Sigmoid colon (tissue), 7 donors: ENCODE results near the gene FILIP1. TPM values are rescaled to one million over a fixed set of nuclear protein-coding genes. Genes with fewer than 3 reads are reported as not detected.

ENCODE experiments used
- DNase-seq: peaks from one replicate; pipeline ENCODE4 v3.0.0-alpha.2; 2019
- H3K27ac ChIP-seq, 4 donors: fragments of 200-600 bp; sonication (generic); one replicate each; pipeline ENCODE4 v1.5.1; 2016 to 2019; ENCODE audit warnings: mild to moderate bottlenecking in 1 of 4
- H3K27me3 ChIP-seq, 3 donors: fragments of 200-600 bp; sonication (generic); one replicate each; pipeline ENCODE4 v1.5.1; 2019; ENCODE audit warnings: mild to moderate bottlenecking in 1 of 3
- H3K36me3 ChIP-seq, 4 donors: fragments of 200-600 bp; sonication (generic); one replicate each; pipeline ENCODE4 v1.5.1; 2016 to 2019
- H3K4me1 ChIP-seq, 4 donors: fragments of 200-600 bp; sonication (generic); one replicate each; pipeline ENCODE4 v1.5.1; 2017 to 2019
- H3K4me3 ChIP-seq, 4 donors: fragments of 200-600 bp; sonication (generic); one replicate each; pipeline ENCODE4 v1.5.1; 2017 to 2019; ENCODE audit warnings: mild to moderate bottlenecking in 2 of 4, moderate library complexity in 1 of 4
- H3K9me3 ChIP-seq, 4 donors: fragments of 200-600 bp in 3 of 4; sonication (generic) in 3 of 4; one replicate each; pipeline versions ENCODE4 v1.5.1 to v1.6.1; 2013 to 2019
- EP300 ChIP-seq, 4 donors: sonication (generic); formaldehyde crosslinking; IDR thresholded peaks; one replicate each; pipeline ENCODE4 v1.6.1; 2017; ENCODE audit warnings: antibody characterized with exemption in 4 of 4
- POLR2A ChIP-seq, 2 donors: fragments of 450-650 bp; IDR thresholded peaks; one replicate each; pipeline ENCODE4 v1.6.1; 2016; ENCODE audit warnings: antibody characterized with exemption in 2 of 2, mild to moderate bottlenecking in 2 of 2, moderate library complexity in 2 of 2
- POLR2AphosphoS5 ChIP-seq, 4 donors: sonication (generic); formaldehyde crosslinking; IDR thresholded peaks; one replicate each; pipeline ENCODE4 v1.6.1; 2017; ENCODE audit warnings: antibody characterized with exemption in 4 of 4
- WGBS, 2 donors: extraction: QIAGEN DNeasy Blood & Tissue Kit; methylation state at CpG; one replicate each; pipeline ENCODE4 v1.1.7; 2013; 5-methylcytosine and 5-hydroxymethylcytosine counted together
- intact Hi-C: fragments of 100-400 bp; cut with DNase I; formaldehyde crosslinking; loops from one replicate; pipeline ENCODE4 v1.15.1; 2023
- polyA plus RNA-seq, 3 donors: library from polyadenylated mRNA; stranded (reverse); fragments of 200-250 nt; gene quantifications; one replicate each; pipeline ENCODE4 v1.2.3, GENCODE V29; 2013
- total RNA-seq, 4 donors: library from RNA; depleted of rRNA; stranded (reverse); fragments of >200 nt; gene quantifications; one replicate each; pipeline ENCODE4 v1.1.0, GENCODE V29; 2016
- TF ChIP-seq, protein P1 (sequence below), 4 experiments: fragments of 450-650 bp in 3 of 4; fragments of 200-600 bp in 1 of 4; IDR thresholded peaks; one replicate each; pipeline ENCODE4 v1.5.1; 2016 to 2019; ENCODE audit warnings: antibody characterized with exemption in 4 of 4, mild to moderate bottlenecking in 3 of 4, moderate library complexity in 2 of 4
- donor health status: healthy with polysubstance abuse.
- donor health status: Bipolar disorder and iron deficiency.
- donor health status: healthy.

FILIP1 gene
- total and polyA plus RNA-seq, 7 donors: 0.46 to 72.8 (median 47.1) TPM

DNA sequence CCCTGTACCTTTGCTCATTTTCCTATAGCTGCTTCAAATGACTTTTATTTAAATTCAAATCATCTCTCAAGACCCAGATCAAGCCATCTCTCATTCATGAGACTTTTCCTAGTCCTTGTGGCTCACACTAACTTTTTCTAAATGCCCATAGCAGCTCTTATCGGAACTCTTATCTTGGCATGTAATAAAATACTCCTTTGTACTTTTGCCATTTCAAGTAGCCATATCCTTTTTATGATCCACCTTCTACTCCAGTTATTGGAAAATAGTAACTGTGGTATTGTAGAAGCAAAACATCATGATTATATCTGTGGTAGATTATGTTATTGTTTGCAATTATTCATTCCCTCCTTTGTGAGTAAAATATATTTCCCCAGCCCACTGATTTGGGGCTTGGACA is 37.6 kb upstream of the FILIP1 start:
- WGBS, 2 donors: 16 to 65% methylated on average over 1 of the region's 1 CpG
- DNase-seq: no peak
- intact Hi-C loops: no loop called here
- TF ChIP-seq POLR2A (IDR thresholded peaks at IDR 0.05) (no peak), EP300 (IDR thresholded peaks at IDR 0.05) (no peak), POLR2AphosphoS5 (IDR thresholded peaks at IDR 0.05) (no peak)
- TF ChIP-seq, protein P1, sequence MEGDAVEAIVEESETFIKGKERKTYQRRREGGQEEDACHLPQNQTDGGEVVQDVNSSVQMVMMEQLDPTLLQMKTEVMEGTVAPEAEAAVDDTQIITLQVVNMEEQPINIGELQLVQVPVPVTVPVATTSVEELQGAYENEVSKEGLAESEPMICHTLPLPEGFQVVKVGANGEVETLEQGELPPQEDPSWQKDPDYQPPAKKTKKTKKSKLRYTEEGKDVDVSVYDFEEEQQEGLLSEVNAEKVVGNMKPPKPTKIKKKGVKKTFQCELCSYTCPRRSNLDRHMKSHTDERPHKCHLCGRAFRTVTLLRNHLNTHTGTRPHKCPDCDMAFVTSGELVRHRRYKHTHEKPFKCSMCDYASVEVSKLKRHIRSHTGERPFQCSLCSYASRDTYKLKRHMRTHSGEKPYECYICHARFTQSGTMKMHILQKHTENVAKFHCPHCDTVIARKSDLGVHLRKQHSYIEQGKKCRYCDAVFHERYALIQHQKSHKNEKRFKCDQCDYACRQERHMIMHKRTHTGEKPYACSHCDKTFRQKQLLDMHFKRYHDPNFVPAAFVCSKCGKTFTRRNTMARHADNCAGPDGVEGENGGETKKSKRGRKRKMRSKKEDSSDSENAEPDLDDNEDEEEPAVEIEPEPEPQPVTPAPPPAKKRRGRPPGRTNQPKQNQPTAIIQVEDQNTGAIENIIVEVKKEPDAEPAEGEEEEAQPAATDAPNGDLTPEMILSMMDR (IDR thresholded peaks at IDR 0.05): no peak
- no peak overlapping the region for H3K27ac ChIP-seq
- no peaks in the 10 kb centered on the region for H3K4me1 ChIP-seq
- H3K27me3 ChIP-seq: no peaks in the 10 kb centered on the region
- no peak overlapping the region for H3K4me3 ChIP-seq
- H3K36me3 ChIP-seq: no peaks in the 10 kb centered on the region
- no peaks in the 10 kb centered on the region for H3K9me3 ChIP-seq

DNA sequence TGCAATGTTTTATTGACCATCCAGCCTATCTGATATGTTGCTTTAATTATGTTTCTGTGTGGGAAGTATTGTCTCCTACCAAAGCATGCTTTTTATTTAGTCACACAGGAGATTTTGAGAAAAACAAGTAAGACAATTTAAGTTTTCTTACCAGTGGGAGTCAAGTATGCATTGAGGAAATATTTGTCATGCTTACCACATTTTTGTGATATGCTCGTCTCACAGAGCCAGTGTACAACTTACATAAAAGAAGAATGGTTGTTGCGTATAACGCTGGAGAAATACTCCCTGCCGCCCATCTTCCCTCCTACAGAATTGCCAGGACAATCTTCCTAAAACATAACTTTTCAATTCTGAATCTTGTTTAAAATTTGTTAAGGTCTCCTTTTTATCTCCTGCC is 37.1 kb upstream of the FILIP1 start:
- no peak overlapping the region for H3K4me3 ChIP-seq
- TF ChIP-seq POLR2A (IDR thresholded peaks at IDR 0.05): no peak
- no peak for TF ChIP-seq POLR2AphosphoS5 (IDR thresholded peaks at IDR 0.05)
- TF ChIP-seq EP300 (IDR thresholded peaks at IDR 0.05): no peak
- TF ChIP-seq, protein P1 (IDR thresholded peaks at IDR 0.05): no peak

DNA sequence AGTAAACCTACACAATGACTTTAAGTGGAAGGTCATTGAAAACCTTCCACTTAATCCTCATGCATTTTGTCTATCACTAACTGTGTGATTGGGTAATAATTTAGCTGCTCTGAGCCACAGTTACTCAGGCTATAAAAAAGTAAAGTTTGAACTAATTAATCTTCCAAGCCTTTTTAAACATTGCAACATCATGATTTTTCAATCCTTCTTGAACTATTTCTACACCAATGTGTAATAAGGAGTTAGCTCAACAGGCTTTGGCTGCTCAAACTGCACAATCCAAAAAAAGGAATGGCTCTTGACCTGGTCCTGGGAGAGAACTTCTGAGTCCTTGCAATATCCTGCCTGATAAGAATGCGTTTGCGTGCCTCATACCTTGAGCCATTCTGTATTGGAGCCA is 34.8 kb upstream of the FILIP1 start:
- Histone ChIP-seq H3K4me3 (no peak overlapping the region), H3K27ac (no peak overlapping the region), H3K9me3 (no peaks in the 10 kb centered on the region), H3K27me3 (no peaks in the 10 kb centered on the region), H3K4me1 (peaks cover 0 to 14% (median 6%) of the 10 kb centered on the region in 4 donors), H3K36me3 (no peaks in the 10 kb centered on the region)
- DNase-seq: no peak
- TF ChIP-seq POLR2A (IDR thresholded peaks at IDR 0.05) (no peak), EP300 (IDR thresholded peaks at IDR 0.05) (no peak)
- intact Hi-C loops: loop anchor here (1.0 kb wide), 1 partner anchor 231 kb away; no protein-coding TSS in a partner anchor
- 67 to 85% methylated on average over 2 of the region's 2 CpGs for WGBS, 2 donors

More for the DNA sequence above, 37.1 kb upstream of the FILIP1 start:
- DNase-seq: no peak
- intact Hi-C loops: no loop called here
- 23 to 68% methylated on average over 4 of the region's 4 CpGs for WGBS, 2 donors
- H3K36me3 ChIP-seq: no peaks in the 10 kb centered on the region
- H3K27me3 ChIP-seq: no peaks in the 10 kb centered on the region
- H3K4me1 ChIP-seq: no peaks in the 10 kb centered on the region
- H3K27ac ChIP-seq: no peak overlapping the region
- no peaks in the 10 kb centered on the region for H3K9me3 ChIP-seq

DNA sequence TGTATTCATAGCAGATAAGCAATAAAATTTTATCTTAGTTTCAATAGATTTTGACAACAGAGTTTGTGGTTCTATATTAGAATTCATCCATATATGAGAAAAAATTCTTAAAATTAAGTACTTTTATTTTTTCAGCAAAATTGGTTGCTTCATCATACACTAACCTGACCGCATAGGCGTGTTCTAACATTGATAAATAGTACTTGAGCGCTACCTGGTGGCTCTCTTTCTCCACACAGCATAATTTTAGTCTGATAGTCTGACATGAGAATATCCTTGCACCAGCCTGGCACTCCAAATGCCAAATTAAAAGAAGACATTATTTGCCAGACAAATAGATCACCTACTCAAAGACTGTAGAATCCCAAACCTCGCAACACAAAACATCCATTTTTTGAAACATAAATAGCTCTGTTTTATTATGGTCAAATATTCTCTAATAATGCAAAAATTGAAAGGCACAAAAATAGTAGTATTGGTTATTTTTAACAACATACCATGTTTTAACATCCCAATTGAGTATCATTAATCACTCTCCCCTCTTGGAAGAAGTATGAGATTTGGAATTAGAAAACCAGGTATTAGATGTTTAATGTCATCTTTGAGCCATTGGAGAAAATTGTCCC is 33.0 kb upstream of the FILIP1 start:
- intact Hi-C loops: loop anchor here (1.0 to 2.0 kb wide), 2 partner anchors 158 to 260 kb away; no protein-coding TSS in a partner anchor
- no peaks in the 10 kb centered on the region for H3K27me3 ChIP-seq
- 9 to 17% methylated on average over 4 of the region's 4 CpGs for whole genome bisulfite sequencing, 2 donors
- no peaks in the 10 kb centered on the region for H3K36me3 ChIP-seq
- DNase-seq: peak; percentile 75
- no peak overlapping the region for H3K27ac ChIP-seq
- TF ChIP-seq POLR2AphosphoS5 (IDR thresholded peaks at IDR 0.05) (peak in 1 of 4 donors; percentile 11), EP300 (IDR thresholded peaks at IDR 0.05) (no peak), POLR2A (IDR thresholded peaks at IDR 0.05) (no peak)
- TF ChIP-seq, protein P1 (IDR thresholded peaks at IDR 0.05): peak; percentile 52 to 75 (median 72)
- no peaks in the 10 kb centered on the region for H3K9me3 ChIP-seq
- H3K4me3 ChIP-seq: no peak overlapping the region
- H3K4me1 ChIP-seq: peaks cover 0 to 14% (median 6%) of the 10 kb centered on the region in 4 donors

DNA sequence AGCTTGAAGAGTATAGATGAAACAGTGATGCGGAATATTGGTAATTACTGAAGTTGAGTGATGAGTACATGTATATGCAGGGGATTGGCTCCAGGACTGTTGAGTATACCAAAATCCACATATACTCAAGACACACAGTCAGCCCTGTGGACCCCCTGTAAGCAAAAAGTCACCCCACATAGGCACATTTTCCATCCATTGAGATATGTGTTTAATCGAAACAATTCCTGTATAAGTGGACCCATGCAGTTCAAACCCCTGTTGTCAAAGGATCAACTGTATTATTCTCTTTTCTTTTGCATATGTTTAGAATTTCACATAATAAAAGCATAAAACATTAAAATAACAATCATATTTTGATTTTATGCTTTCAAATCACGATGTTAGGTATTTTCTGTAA is 32.1 kb upstream of the FILIP1 start:
- DNase-seq: no peak
- no peaks in the 10 kb centered on the region for H3K27me3 ChIP-seq
- H3K9me3 ChIP-seq: no peaks in the 10 kb centered on the region
- no peaks in the 10 kb centered on the region for H3K36me3 ChIP-seq
- intact Hi-C loops: loop anchor here (1.0 to 2.0 kb wide), 2 partner anchors 157 to 259 kb away; no protein-coding TSS in a partner anchor
- no peak overlapping the region for H3K4me3 ChIP-seq
- TF ChIP-seq POLR2A (IDR thresholded peaks at IDR 0.05) (no peak), EP300 (IDR thresholded peaks at IDR 0.05) (no peak)
- TF ChIP-seq, protein P1 (IDR thresholded peaks at IDR 0.05): no peak
- no peak overlapping the region for H3K27ac ChIP-seq
- 90 to 92% methylated on average over 3 of the region's 3 CpGs for WGBS, 2 donors
- H3K4me1 ChIP-seq: peaks cover 0 to 14% (median 6%) of the 10 kb centered on the region in 4 donors
